SIG-M5 treated with dmso at 0.1 percent for 504 hours (cell line): ENCODE measurements around the gene CTNNA3.
"Not testable (repeated sequence)": the region's sequence is repeated elsewhere in the genome, so short reads cannot be mapped to it uniquely, and the experiment has no call there.

Experiments used
- DNase-seq: peaks from one replicate; lab custom pipeline; 2025; ENCODE audit not compliant: unreplicated experiment; lab: John Stamatoyannopoulos, UW

Gene CTNNA3

GRCh38 chr10:67518756-67519155, 177.2 kb downstream of the CTNNA3 start:
- DNase-seq, result no peak

- DNase-seq, result no peak
Observed at GRCh38 chr10:67518043-67518442, 178.0 kb downstream of the CTNNA3 start.

- no peak for DNase-seq
Observed at GRCh38 chr10:67506757-67507091, 189.3 kb downstream of the CTNNA3 start.

- no peak for DNase-seq
Observed at GRCh38 chr10:67506083-67506756, 189.8 kb downstream of the CTNNA3 start.

GRCh38 chr10:67492317-67493019, 203.5 kb downstream of the CTNNA3 start:
- DNase-seq, result no peak

- peak; percentile 26 for DNase-seq
Observed at GRCh38 chr10:67487906-67488619, 207.9 kb downstream of the CTNNA3 start.

- DNase-seq, result no peak
Observed at GRCh38 chr10:67487199-67487598, 208.8 kb downstream of the CTNNA3 start.

- DNase-seq, result no peak
Observed at GRCh38 chr10:67477868-67478267, 218.1 kb downstream of the CTNNA3 start.

GRCh38 chr10:67476201-67476600, 219.8 kb downstream of the CTNNA3 start:
- DNase-seq, result no peak

GRCh38 chr10:67473850-67474633, 222.0 kb downstream of the CTNNA3 start:
- DNase-seq, result no peak

- DNase-seq, result peak; percentile 50
Observed at GRCh38 chr10:67471022-67471421, 225.0 kb downstream of the CTNNA3 start.

- DNase-seq, result no peak
Observed at GRCh38 chr10:67464278-67464677, 231.7 kb downstream of the CTNNA3 start.

GRCh38 chr10:67452892-67453291, 243.1 kb downstream of the CTNNA3 start:
- no peak for DNase-seq

- DNase-seq, result no peak
Observed at GRCh38 chr10:67438605-67439304, 257.2 kb downstream of the CTNNA3 start.

GRCh38 chr10:67433276-67433675, 262.7 kb downstream of the CTNNA3 start:
- DNase-seq, result peak; percentile 7

GRCh38 chr10:67402620-67403019, 293.4 kb downstream of the CTNNA3 start:
- DNase-seq, result no peak

GRCh38 chr10:67401711-67402110, 294.3 kb downstream of the CTNNA3 start:
- no peak for DNase-seq

- not testable (repeated sequence) for DNase-seq
Observed at GRCh38 chr10:67386841-67387533, 309.0 kb downstream of the CTNNA3 start.

- no peak for DNase-seq
Observed at GRCh38 chr10:67386260-67386659, 309.7 kb downstream of the CTNNA3 start.

GRCh38 chr10:67385566-67385965, 310.4 kb downstream of the CTNNA3 start:
- no peak for DNase-seq
